DOHH2 (cell line): ENCODE measurements around the gene CLDN11.

Experiments used
- EZH2phosphoT487 ChIP-seq: fragments of 200-600 bp; sonication (generic); IDR thresholded peaks from 2 replicates; pipeline ENCODE4 v1.6.1; 2017; ENCODE audit warnings: borderline replicate concordance, mild to moderate bottlenecking, antibody characterized with exemption, low read length, moderate library complexity, mixed read lengths
- TF ChIP-seq, protein P1 (sequence below): fragments of 200-600 bp; sonication (generic); IDR thresholded peaks from one replicate; pipeline ENCODE4 v1.5.1; 2014; ENCODE audit warnings: antibody characterized with exemption, mild to moderate bottlenecking, low read depth, low read length; ENCODE audit not compliant: poor library complexity, severe bottlenecking

GRCh38 chr3:170413291-170413690 lies 5.4 kb upstream of the CLDN11 start:
- TF ChIP-seq, protein P1, sequence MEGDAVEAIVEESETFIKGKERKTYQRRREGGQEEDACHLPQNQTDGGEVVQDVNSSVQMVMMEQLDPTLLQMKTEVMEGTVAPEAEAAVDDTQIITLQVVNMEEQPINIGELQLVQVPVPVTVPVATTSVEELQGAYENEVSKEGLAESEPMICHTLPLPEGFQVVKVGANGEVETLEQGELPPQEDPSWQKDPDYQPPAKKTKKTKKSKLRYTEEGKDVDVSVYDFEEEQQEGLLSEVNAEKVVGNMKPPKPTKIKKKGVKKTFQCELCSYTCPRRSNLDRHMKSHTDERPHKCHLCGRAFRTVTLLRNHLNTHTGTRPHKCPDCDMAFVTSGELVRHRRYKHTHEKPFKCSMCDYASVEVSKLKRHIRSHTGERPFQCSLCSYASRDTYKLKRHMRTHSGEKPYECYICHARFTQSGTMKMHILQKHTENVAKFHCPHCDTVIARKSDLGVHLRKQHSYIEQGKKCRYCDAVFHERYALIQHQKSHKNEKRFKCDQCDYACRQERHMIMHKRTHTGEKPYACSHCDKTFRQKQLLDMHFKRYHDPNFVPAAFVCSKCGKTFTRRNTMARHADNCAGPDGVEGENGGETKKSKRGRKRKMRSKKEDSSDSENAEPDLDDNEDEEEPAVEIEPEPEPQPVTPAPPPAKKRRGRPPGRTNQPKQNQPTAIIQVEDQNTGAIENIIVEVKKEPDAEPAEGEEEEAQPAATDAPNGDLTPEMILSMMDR = no peak
- TF ChIP-seq EZH2phosphoT487 = no peak
